Panc1 (cell line): ENCODE data around the gene TRANK1. TPM values are rescaled to one million over a fixed set of nuclear protein-coding genes. Genes with fewer than 3 reads are reported as not detected.

Experiments
- ATAC-seq: fragments of 200-7000 bp; cut with Tn5 transposase; 2 replicates; pipeline ENCODE4 v1.9.1; 2020; ENCODE audit warnings: mild to moderate bottlenecking, moderate library complexity
- BruUV-seq: library from RNA; stranded (reverse); fragments of 400-500 nt; replicated peaks from 2 replicates; lab custom pipeline; 2021; lab: Mats Ljungman, UMichigan
- CTCF ChIA-PET: fragments of 300-600 bp; sonication (Branson Sonifier 250); formaldehyde crosslinking; loops from one replicate; lab custom pipeline; 2022; ENCODE audit warnings: antibody characterized with exemption; lab: Charles Lee
- POLR2A ChIA-PET: fragments of 300-600 bp; sonication (Branson Sonifier 250); formaldehyde crosslinking; loops from one replicate; lab custom pipeline; 2022; ENCODE audit warnings: antibody characterized with exemption; lab: Charles Lee
- DNase-seq: peaks from one replicate; pipeline ENCODE4 v3.0.0-alpha.2; 2010; ENCODE audit warnings: low read depth, low spot score
- H3K27ac ChIP-seq: 2 replicates; pipeline ENCODE4 v1.5.1; 2011; ENCODE audit warnings: mild to moderate bottlenecking, low read length, inconsistent platforms
- H3K27me3 ChIP-seq: fragments of 200-500 bp; sonication (Bioruptor generic); 2 replicates; pipeline ENCODE4 v1.6.0; 2014; ENCODE audit warnings: low read length, inconsistent platforms; ENCODE audit not compliant: control insufficient read depth, insufficient read depth
- H3K36me3 ChIP-seq: fragments of 200-500 bp; sonication (Bioruptor generic); 2 replicates; pipeline ENCODE4 v1.5.1; 2014; ENCODE audit warnings: inconsistent platforms, mild to moderate bottlenecking, low read length, moderate library complexity; ENCODE audit not compliant: control insufficient read depth, insufficient read depth
- H3K4me1 ChIP-seq: 2 replicates; pipeline ENCODE4 v1.5.1; 2011; ENCODE audit warnings: inconsistent platforms, mild to moderate bottlenecking, low read length, moderate library complexity; ENCODE audit not compliant: control insufficient read depth, insufficient read depth
- H3K4me3 ChIP-seq, 2 experiments: 2 replicates each; pipeline ENCODE4 v1.5.1; 2011 to 2012; ENCODE audit warnings: low read depth in 2 of 2, low read length in 2 of 2, mild to moderate bottlenecking in 2 of 2, inconsistent platforms in 1 of 2, moderate library complexity in 1 of 2
- H3K9me3 ChIP-seq: fragments of 200-500 bp; sonication (Bioruptor generic); 2 replicates; pipeline ENCODE4 v1.5.1; 2014; ENCODE audit warnings: low read depth, mild to moderate bottlenecking, inconsistent platforms, low read length, moderate library complexity; ENCODE audit not compliant: control insufficient read depth, insufficient read depth
- POLR2AphosphoS5 ChIP-seq: IDR thresholded peaks from 2 replicates; pipeline ENCODE4 v1.6.1; 2012; ENCODE audit warnings: mild to moderate bottlenecking, low read depth, low read length, moderate library complexity
- SIN3A ChIP-seq: IDR thresholded peaks from 2 replicates; pipeline ENCODE4 v1.6.1; 2012; ENCODE audit warnings: low read depth, mild to moderate bottlenecking, low read length, moderate library complexity, borderline replicate concordance; ENCODE audit not compliant: insufficient read depth
- TCF7L2 ChIP-seq: IDR thresholded peaks from 2 replicates; pipeline ENCODE4 v1.6.1; 2011; ENCODE audit warnings: mild to moderate bottlenecking, low read depth, low read length, inconsistent platforms
- in situ Hi-C: cut with HindIII; loops from 2 replicates; pipeline ENCODE4 v1.10.0; 2016; ENCODE audit warnings: low sequenced_read_pairs, low pct_unique_long_range_greater_than_20kb
- intact Hi-C: fragments of 100-400 bp; cut with micrococcal nuclease; formaldehyde crosslinking; loops from one replicate; pipeline ENCODE4 v1.10.0; 2022; ENCODE audit not compliant: unreplicated experiment
- total RNA-seq: library from RNA; stranded (reverse); gene quantifications from one replicate; pipeline ENCODE4 v1.2.1, GENCODE V29; 2021; ENCODE audit not compliant: unreplicated experiment
- TF ChIP-seq, protein P1 (sequence below), 2 experiments: IDR thresholded peaks; 2 replicates each; pipeline ENCODE4 v1.6.1; 2011 to 2012; ENCODE audit warnings: low read depth in 2 of 2, control low read depth in 1 of 2, low read length in 1 of 2, mild to moderate bottlenecking in 1 of 2, moderate library complexity in 1 of 2; ENCODE audit not compliant: insufficient read depth in 1 of 2
- TF ChIP-seq, protein P2 (sequence below): fragments of 450-650 bp; IDR thresholded peaks from 2 replicates; pipeline ENCODE4 v1.5.1; 2017; ENCODE audit warnings: mild to moderate bottlenecking

TRANK1 gene
- total RNA-seq, 1 experiment from 2014 or later = 3.2 TPM

GRCh38 chr3:36874424-36874823 is 70.4 kb downstream of the TRANK1 start:
- Histone ChIP-seq H3K4me3 (no peak overlapping the region), H3K27ac (no peak overlapping the region), H3K36me3 (no peaks in the 10 kb centered on the region), H3K27me3 (no peaks in the 10 kb centered on the region), H3K9me3 (no peaks in the 10 kb centered on the region), H3K4me1 (no peaks in the 10 kb centered on the region; the same call in 1 of the 2 replicates)
- no TSS peak for BruUV-seq
- ATAC-seq (no peak), DNase-seq (no peak)
- intact Hi-C loops = no loop called here
- in situ Hi-C loops = no loop called here
- TF ChIP-seq SIN3A (no peak), POLR2AphosphoS5 (no peak), TCF7L2 (no peak)
- TF ChIP-seq, protein P1, sequence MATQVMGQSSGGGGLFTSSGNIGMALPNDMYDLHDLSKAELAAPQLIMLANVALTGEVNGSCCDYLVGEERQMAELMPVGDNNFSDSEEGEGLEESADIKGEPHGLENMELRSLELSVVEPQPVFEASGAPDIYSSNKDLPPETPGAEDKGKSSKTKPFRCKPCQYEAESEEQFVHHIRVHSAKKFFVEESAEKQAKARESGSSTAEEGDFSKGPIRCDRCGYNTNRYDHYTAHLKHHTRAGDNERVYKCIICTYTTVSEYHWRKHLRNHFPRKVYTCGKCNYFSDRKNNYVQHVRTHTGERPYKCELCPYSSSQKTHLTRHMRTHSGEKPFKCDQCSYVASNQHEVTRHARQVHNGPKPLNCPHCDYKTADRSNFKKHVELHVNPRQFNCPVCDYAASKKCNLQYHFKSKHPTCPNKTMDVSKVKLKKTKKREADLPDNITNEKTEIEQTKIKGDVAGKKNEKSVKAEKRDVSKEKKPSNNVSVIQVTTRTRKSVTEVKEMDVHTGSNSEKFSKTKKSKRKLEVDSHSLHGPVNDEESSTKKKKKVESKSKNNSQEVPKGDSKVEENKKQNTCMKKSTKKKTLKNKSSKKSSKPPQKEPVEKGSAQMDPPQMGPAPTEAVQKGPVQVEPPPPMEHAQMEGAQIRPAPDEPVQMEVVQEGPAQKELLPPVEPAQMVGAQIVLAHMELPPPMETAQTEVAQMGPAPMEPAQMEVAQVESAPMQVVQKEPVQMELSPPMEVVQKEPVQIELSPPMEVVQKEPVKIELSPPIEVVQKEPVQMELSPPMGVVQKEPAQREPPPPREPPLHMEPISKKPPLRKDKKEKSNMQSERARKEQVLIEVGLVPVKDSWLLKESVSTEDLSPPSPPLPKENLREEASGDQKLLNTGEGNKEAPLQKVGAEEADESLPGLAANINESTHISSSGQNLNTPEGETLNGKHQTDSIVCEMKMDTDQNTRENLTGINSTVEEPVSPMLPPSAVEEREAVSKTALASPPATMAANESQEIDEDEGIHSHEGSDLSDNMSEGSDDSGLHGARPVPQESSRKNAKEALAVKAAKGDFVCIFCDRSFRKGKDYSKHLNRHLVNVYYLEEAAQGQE (IDR thresholded peaks at IDR 0.05; ENCODE audit: insufficient read depth in 1 of 2, low read depth in 2 of 2, low read length in 1 of 2) = no peak
- TF ChIP-seq, protein P2, sequence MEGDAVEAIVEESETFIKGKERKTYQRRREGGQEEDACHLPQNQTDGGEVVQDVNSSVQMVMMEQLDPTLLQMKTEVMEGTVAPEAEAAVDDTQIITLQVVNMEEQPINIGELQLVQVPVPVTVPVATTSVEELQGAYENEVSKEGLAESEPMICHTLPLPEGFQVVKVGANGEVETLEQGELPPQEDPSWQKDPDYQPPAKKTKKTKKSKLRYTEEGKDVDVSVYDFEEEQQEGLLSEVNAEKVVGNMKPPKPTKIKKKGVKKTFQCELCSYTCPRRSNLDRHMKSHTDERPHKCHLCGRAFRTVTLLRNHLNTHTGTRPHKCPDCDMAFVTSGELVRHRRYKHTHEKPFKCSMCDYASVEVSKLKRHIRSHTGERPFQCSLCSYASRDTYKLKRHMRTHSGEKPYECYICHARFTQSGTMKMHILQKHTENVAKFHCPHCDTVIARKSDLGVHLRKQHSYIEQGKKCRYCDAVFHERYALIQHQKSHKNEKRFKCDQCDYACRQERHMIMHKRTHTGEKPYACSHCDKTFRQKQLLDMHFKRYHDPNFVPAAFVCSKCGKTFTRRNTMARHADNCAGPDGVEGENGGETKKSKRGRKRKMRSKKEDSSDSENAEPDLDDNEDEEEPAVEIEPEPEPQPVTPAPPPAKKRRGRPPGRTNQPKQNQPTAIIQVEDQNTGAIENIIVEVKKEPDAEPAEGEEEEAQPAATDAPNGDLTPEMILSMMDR = no peak
- POLR2A ChIA-PET = no interaction called here
- CTCF ChIA-PET = interaction anchor here (0.7 kb wide), 1 partner anchor 34 kb away, joined by 5 read pairs; no protein-coding TSS in a partner anchor

DNA sequence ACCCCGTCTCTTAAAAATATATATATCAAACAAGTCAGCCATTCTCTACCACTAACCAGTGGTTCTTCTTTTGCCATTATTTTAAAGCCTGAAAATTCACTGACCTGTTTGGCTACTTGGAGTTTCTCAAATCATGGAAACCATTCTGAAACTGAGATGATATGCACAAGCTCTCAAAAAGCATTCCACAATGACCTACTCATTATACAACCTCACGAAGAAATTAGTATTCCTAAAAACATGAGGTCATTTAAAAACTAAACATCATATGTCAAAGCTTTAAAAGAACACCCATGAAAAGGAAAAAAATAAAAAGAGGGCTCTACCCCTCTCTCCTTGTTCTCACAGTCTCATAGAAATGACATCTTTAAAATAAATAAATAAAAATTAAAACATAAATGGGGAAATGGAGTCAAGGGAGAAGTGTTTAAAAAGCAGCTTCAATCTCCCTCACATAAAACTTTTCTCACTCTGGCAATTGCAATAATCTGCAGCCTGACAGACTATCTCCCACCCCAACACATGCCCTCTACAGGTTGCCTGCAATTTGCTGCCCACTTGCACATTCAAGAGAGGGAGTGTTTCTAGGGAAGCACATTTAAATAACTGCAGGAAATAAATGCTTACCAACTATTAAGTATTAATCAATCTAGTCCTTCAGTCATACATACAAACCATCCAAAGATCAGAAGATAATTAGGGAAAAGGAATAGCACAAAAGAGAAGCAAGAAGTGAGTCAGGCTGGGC is 73.3 kb downstream of the TRANK1 start:
- TF ChIP-seq, protein P2 = peak; percentile 7; the same call in 1 of the 2 replicates
- TF ChIP-seq POLR2AphosphoS5 = no peak
- H3K9me3 ChIP-seq = no peaks in the 10 kb centered on the region
- ChIA-PET CTCF (no interaction called here), POLR2A (interaction anchor here (0.6 kb wide), 1 partner anchor 889 kb away, joined by 7 read pairs; no protein-coding TSS in a partner anchor)
- no peaks in the 10 kb centered on the region for H3K36me3 ChIP-seq
- H3K27ac ChIP-seq = no peak overlapping the region
- no peaks in the 10 kb centered on the region; the same call in 1 of the 2 replicates for H3K4me1 ChIP-seq
- no TSS peak for BruUV-seq
- ATAC-seq (no peak), DNase-seq (no peak)
- in situ Hi-C loops (no loop called here), intact Hi-C loops (no loop called here)
- no peak overlapping the region for H3K4me3 ChIP-seq
- H3K27me3 ChIP-seq = no peaks in the 10 kb centered on the region
